GM19035 (cell line): ENCODE measurements around the gene SLC9A1.

Experiments used
- ATAC-seq: cut with Tn5 transposase; IDR thresholded peaks from one replicate; pipeline ENCODE4 v1.9.1; 2021; ENCODE audit not compliant: unreplicated experiment

The SLC9A1 gene

DNA sequence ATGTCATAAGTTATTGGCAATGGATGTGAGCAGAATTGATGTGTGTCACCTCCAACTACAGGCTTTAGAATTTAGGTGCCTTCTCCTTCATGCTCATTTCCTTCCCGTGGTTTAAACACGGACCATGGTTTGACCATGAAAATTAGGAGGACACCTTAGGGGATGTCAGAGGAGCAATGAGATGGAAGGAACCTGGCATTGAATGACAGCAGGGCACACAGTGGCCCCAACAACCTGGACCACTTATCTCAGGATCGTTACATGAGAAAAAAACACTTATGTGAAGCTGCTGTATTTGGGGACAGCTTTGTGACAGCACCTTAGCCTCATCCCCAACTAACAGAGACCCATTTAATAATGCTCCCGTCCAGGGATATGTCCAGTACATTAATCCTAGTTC is 70.8 kb downstream of the SLC9A1 start:
- ATAC-seq: no peak

DNA sequence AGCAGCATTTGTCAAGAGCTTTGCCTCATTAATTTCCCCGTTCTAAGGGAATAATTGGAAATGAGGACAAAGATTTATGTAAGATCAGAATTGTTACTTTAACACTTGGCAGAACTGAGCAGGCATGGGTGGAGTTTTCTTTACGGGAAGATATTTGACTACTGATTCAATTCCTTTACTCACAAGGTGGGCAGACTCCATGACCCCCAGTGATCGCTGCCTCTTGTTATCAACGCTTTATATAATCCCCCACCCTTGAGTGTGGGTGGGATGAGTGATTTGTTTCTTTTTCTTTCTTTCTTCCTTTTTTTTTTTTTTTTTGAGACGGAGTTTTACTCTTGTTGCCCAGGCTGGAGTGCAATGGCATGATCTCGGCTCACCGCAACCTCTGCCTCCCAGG is 77.0 kb downstream of the SLC9A1 start:
- no peak for ATAC-seq

DNA sequence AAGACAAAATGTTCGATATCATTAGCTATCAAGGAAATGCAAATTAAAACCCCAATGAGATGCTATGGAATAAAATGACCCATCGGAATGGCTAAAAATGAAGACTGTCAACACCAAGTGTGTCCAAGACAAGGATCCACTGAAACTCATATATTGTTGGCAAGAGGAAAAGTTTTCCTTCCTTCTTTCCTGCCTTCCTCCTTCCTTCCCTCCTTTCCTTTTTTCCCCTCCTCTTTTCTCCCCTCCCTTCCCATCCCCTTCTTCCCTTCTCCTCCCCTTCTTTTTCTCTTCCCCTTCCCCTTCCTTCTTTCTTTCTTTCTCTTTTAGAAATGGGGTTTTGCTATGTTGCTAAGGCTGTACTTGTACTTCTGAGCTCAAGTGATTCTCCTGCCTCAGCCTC is 78.1 kb downstream of the SLC9A1 start:
- ATAC-seq: no peak

GRCh38 chr1:27074175-27074780 is 80.6 kb downstream of the SLC9A1 start:
- no peak for ATAC-seq

- no peak for ATAC-seq
These were observed 83.9 kb downstream of the SLC9A1 start for GRCh38 chr1:27071049-27071416.

DNA sequence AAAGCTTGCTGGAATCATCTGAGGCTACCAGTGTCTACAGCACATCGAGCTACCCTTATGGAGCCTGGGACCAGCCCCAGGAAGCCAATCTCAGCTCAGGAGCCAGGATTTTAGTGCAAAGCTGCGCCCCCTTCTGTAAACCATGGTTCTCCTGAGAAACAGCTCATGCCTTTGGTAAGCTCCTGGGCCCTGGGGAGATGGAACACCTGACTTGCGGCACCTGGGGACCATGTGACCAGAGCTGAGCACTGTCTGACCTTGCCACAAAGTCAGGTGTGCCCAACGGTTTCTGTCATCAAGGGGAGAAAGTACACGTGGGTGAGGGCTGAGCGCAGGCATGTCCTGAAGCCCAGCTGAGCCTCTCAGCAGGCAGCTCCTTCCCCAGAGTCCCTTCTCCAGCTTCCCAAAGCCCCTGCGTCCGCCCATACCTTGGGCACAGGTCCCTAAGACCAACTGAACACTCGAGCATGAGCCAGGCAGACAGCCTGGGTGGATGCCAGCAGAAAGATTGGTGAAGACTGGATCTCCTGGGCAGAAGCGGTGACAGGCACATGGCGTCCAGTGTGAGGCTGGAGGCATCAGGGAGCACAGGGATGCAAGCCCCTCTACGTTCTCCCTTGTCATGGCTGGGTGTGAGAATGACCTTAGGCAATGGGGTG is 84.4 kb downstream of the SLC9A1 start:
- ATAC-seq: no peak

GRCh38 chr1:27068922-27069321 is 86.0 kb downstream of the SLC9A1 start:
- no peak for ATAC-seq

- ATAC-seq: no peak
These were observed 88.8 kb downstream of the SLC9A1 start for GRCh38 chr1:27065999-27066630.

DNA sequence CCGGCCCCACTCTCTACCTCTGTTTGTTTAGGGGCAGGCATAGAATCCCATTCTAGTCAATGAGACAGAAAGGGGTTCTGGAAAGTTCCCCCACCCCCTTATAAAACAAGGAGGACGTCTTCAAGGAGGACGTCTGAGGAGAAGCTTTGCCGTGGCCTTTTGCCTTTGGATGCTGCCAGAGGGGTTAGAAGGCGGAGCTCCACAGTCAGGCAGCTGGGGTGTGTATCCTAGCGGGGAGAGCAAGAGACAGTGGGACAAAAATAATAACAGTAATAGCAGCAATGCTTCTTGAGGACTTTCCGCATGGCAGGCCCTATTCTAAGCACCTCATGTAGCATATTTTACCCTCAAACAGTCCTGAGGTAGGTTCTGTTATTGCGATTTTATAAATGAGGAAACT is 94.0 kb downstream of the SLC9A1 start:
- ATAC-seq: no peak

- no peak for ATAC-seq
These were observed 95.8 kb downstream of the SLC9A1 start for GRCh38 chr1:27058966-27059669.

GRCh38 chr1:27057801-27058625 is 96.9 kb downstream of the SLC9A1 start:
- ATAC-seq: no peak

GRCh38 chr1:27057389-27057788 is 97.5 kb downstream of the SLC9A1 start:
- ATAC-seq: no peak

DNA sequence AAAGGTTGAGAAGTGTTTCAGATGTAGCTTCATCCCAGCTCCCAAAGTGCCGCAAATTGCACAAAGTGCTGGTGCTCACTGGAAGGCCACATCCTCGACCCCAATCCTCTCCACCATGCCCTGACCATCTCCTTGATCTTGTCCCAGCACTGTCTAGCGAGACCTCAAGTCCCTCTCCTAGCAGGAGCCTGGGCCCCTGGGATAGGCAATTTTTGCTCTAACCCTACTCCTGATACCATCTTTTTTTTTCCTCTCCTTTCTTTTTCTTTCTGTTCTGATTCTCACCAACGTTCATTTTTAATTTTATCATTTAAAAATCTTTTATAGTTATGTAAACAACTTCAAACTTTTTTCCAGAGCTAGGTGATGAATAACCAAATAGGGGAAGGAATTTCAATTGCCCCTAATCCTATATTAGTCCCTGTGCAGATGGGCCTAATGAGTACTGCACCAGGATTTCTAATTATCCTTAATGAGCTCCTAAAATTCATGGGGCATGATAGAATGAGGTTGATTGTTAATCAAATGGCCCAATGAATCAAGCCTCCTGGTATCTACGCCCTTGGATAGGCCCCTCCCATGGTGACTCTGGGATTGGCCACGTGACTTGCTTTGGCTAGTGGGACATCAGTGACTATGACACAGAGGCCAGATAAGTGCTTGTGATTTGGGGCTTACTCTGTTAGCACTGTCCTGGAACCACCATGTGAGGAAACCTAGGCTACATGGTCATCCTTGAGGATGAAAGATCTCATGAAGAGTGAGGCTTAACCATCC is 100.8 kb downstream of the SLC9A1 start:
- ATAC-seq: no peak

DNA sequence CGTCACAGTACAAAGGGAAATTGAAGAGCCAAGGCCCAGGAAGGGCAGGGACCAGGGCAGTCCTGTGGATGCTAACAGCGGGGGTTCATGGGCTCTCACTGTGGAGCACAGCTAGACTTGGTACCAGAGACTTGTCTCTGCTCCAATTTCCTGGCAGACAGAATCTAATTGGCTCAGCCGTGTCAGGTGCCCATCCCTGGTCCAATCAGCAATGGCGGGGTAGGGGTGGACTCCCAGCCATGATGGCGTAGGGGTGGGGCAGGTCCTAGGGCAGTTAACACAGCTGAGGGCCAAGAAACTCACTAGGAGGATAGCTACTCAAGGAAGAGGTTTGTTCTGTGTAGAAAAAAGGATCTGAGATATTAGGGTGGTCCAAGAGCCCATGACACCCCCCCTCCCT is 102.4 kb downstream of the SLC9A1 start:
- no peak for ATAC-seq

- no peak for ATAC-seq
These were observed 105.3 kb downstream of the SLC9A1 start for GRCh38 chr1:27049607-27050006.

GRCh38 chr1:27049100-27049499 is 105.8 kb downstream of the SLC9A1 start:
- ATAC-seq: no peak
